Measurements from ENCODE around the gene KCNE2.

DNA sequence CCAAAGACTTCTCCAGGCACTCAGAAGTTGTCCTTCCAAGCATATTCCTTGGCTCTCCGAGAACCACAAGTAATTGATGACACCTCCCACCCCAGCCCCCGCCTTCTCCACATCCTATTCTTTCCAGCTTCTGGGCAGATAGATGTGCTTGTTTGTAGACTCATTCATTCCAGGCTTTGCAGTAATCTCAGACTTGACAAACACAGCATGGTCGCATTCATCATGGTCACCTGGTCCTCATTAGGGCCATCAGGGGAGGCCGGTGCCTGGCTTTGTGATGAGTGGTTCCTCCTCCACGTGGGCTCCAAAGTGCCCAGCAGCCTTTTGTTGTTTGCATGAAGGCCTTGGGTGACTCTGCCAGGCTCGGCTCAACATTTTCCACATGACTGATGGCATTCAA lies 28.5 kb upstream of the KCNE2 start:
- TF ChIP-seq, protein P1, sequence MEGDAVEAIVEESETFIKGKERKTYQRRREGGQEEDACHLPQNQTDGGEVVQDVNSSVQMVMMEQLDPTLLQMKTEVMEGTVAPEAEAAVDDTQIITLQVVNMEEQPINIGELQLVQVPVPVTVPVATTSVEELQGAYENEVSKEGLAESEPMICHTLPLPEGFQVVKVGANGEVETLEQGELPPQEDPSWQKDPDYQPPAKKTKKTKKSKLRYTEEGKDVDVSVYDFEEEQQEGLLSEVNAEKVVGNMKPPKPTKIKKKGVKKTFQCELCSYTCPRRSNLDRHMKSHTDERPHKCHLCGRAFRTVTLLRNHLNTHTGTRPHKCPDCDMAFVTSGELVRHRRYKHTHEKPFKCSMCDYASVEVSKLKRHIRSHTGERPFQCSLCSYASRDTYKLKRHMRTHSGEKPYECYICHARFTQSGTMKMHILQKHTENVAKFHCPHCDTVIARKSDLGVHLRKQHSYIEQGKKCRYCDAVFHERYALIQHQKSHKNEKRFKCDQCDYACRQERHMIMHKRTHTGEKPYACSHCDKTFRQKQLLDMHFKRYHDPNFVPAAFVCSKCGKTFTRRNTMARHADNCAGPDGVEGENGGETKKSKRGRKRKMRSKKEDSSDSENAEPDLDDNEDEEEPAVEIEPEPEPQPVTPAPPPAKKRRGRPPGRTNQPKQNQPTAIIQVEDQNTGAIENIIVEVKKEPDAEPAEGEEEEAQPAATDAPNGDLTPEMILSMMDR (conservative IDR thresholded peaks at IDR 0.05; ENCODE audit: low read depth in 2 of 2): no peak
- TF ChIP-seq POLR2AphosphoS5 (IDR thresholded peaks at IDR 0.05; ENCODE audit: low read depth): no peak

Measured in GM23338 (cell line).